ENCODE results near the gene CTU2. TPM values are rescaled to one million over a fixed set of nuclear protein-coding genes. Genes with fewer than 3 reads are reported as not detected.

The CTU2 gene
- total RNA-seq, 1 donor from 2014 or later: 13.1 TPM

GRCh38 chr16:88732961-88733294, 26.6 kb downstream of the CTU2 start:
- intact Hi-C loops (cut with micrococcal nuclease): loop anchor here (10.0 kb wide), 1 partner anchor 482 kb away; the partner anchor contains the start of gene ZNF778
- Histone ChIP-seq H3K27ac (replicated peaks) (no peak overlapping the region), H3K9me3 (replicated peaks) (no peaks in the 10 kb centered on the region), H3K36me3 (peaks cover 13% of the 10 kb centered on the region), H3K27me3 (ENCODE audit: low read depth) (no peaks in the 10 kb centered on the region), H3K4me1 (peaks cover 7% of the 10 kb centered on the region), H3K4me3 (no peak overlapping the region)
- TF ChIP-seq CTCF (IDR thresholded peaks at IDR 0.05; ENCODE audit: borderline replicate concordance): no peak
- no peak for DNase-seq

GRCh38 chr16:88733630-88734360, 27.5 kb downstream of the CTU2 start:
- no peaks in the 10 kb centered on the region for H3K9me3 ChIP-seq (replicated peaks)
- peaks cover 13% of the 10 kb centered on the region for H3K36me3 ChIP-seq

GRCh38 chr16:88734361-88734728, 28.0 kb downstream of the CTU2 start:
- intact Hi-C loops (cut with micrococcal nuclease): loop anchor here (10.0 kb wide), 1 partner anchor 480 kb away; the partner anchor contains the start of gene ZNF778
- no peaks in the 10 kb centered on the region for H3K27me3 ChIP-seq (ENCODE audit: low read depth)

More at GRCh38 chr16:88733630-88734360, 27.5 kb downstream of the CTU2 start:
- intact Hi-C loops (cut with micrococcal nuclease): loop anchor here (10.0 kb wide), 1 partner anchor 481 kb away; the partner anchor contains the start of gene ZNF778
- H3K27me3 ChIP-seq (ENCODE audit: low read depth): no peaks in the 10 kb centered on the region
- H3K4me1 ChIP-seq: peaks cover 6% of the 10 kb centered on the region
- no peak overlapping the region for H3K27ac ChIP-seq (replicated peaks)
- no peak for DNase-seq
- H3K4me3 ChIP-seq: no peak overlapping the region
- TF ChIP-seq CTCF (IDR thresholded peaks at IDR 0.05; ENCODE audit: borderline replicate concordance): no peak

GRCh38 chr16:88735121-88735520, 28.8 kb downstream of the CTU2 start:
- no peak overlapping the region for H3K27ac ChIP-seq (replicated peaks)
- peaks cover 13% of the 10 kb centered on the region for H3K36me3 ChIP-seq
- no peak for TF ChIP-seq CTCF (IDR thresholded peaks at IDR 0.05; ENCODE audit: borderline replicate concordance)
- intact Hi-C loops (cut with micrococcal nuclease): loop anchor here (10.0 kb wide), 1 partner anchor 480 kb away; the partner anchor contains the start of gene ZNF778
- peaks cover 6% of the 10 kb centered on the region for H3K4me1 ChIP-seq
- no peaks in the 10 kb centered on the region for H3K9me3 ChIP-seq (replicated peaks)
- no peaks in the 10 kb centered on the region for H3K27me3 ChIP-seq (ENCODE audit: low read depth)
- H3K4me3 ChIP-seq: no peak overlapping the region
- no peak for DNase-seq

More at GRCh38 chr16:88734361-88734728, 28.0 kb downstream of the CTU2 start:
- DNase-seq: no peak
- H3K36me3 ChIP-seq: peaks cover 13% of the 10 kb centered on the region
- H3K4me1 ChIP-seq: peaks cover 6% of the 10 kb centered on the region
- TF ChIP-seq CTCF (IDR thresholded peaks at IDR 0.05; ENCODE audit: borderline replicate concordance): no peak
- no peak overlapping the region for H3K4me3 ChIP-seq
- H3K9me3 ChIP-seq (replicated peaks): no peaks in the 10 kb centered on the region
- H3K27ac ChIP-seq (replicated peaks): no peak overlapping the region

GRCh38 chr16:88735616-88736015, 29.3 kb downstream of the CTU2 start:
- Histone ChIP-seq H3K27me3 (ENCODE audit: low read depth) (no peaks in the 10 kb centered on the region), H3K4me1 (peaks cover 6% of the 10 kb centered on the region), H3K36me3 (peaks cover 13% of the 10 kb centered on the region), H3K4me3 (no peak overlapping the region), H3K9me3 (replicated peaks) (no peaks in the 10 kb centered on the region), H3K27ac (replicated peaks) (no peak overlapping the region)
- no peak for DNase-seq
- TF ChIP-seq CTCF (IDR thresholded peaks at IDR 0.05; ENCODE audit: borderline replicate concordance): no peak
- intact Hi-C loops (cut with micrococcal nuclease): loop anchor here (10.0 kb wide), 1 partner anchor 479 kb away; the partner anchor contains the start of gene ZNF778

All from left ventricle myocardium inferior (tissue), 1 donor.